HG03095 (cell line): Measurements from ENCODE around the gene KPTN.
"Not testable (repeated sequence)": the region's sequence is repeated elsewhere in the genome, so short reads cannot be mapped to it uniquely, and the experiment has no call there.

Experiments
- ATAC-seq: cut with Tn5 transposase; IDR thresholded peaks from one replicate; pipeline ENCODE4 v1.9.1; 2021; ENCODE audit warnings: moderate library complexity; ENCODE audit not compliant: unreplicated experiment

The KPTN gene

DNA sequence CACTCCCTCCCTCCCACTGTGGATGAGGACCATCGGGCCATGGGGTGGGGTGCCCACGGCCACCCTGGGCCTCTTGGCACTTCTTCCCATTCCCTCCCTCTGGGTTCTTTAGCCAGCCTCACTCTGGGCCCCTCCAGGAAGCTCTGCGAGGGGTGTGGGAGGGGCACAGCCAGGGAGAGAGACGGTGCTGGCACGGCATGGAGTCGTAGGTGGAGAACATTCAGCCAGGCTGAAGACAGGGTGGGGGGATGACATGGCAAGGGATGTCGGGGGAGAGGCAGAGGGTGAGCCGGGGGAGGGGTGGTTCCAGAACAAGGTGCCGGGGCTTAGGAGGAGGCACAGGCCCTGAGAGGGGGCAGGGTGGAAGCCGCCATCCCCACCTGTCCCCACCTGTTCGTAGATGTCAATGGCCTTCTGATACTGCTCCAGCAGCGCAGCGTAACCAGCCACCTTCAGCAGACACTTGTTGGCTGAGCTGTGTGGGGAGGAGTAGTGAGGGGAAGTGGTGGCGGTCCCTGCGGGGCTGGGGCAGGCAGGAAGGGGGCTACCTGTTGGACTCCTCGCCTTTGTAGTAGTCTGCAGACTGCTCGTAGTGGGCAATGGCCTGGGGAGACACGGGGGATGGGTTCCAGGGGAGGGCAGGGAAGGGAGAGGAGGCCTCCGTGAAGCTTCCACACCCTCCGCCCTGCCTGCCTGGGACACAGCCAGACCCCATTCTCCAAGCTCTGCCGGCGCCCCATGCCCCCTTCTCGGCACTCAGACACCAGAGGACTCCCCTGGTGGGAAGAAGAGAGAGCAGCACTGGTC lies 8.8 kb upstream of the KPTN start:
- ATAC-seq: no peak

- ATAC-seq: no peak
Observed at GRCh38 chr19:47492137-47492533, 8.1 kb upstream of the KPTN start.

GRCh38 chr19:47491358-47492136 lies 7.5 kb upstream of the KPTN start:
- no peak for ATAC-seq

DNA sequence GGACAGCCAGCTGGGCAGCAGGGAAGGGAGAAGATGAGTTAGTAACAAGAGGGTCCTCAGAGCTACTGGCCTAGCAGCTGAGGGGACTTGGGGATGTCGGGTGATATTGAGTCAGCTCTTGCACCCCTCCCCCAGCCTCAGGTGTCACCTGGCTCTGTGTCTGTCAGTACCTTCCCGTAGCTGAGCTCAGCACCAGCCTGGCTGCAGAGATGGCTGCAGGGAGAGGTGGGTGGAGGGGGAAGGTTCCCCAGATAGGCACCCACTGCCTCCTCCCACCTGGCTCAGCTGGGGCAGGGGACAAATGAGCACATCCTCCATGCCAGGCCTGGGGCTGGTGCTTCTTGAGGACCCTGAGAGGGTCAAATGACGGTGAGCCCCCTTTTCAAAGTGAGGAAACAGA lies 6.8 kb upstream of the KPTN start:
- ATAC-seq: no peak

GRCh38 chr19:47490031-47490430 lies 6.0 kb upstream of the KPTN start:
- no peak for ATAC-seq

DNA sequence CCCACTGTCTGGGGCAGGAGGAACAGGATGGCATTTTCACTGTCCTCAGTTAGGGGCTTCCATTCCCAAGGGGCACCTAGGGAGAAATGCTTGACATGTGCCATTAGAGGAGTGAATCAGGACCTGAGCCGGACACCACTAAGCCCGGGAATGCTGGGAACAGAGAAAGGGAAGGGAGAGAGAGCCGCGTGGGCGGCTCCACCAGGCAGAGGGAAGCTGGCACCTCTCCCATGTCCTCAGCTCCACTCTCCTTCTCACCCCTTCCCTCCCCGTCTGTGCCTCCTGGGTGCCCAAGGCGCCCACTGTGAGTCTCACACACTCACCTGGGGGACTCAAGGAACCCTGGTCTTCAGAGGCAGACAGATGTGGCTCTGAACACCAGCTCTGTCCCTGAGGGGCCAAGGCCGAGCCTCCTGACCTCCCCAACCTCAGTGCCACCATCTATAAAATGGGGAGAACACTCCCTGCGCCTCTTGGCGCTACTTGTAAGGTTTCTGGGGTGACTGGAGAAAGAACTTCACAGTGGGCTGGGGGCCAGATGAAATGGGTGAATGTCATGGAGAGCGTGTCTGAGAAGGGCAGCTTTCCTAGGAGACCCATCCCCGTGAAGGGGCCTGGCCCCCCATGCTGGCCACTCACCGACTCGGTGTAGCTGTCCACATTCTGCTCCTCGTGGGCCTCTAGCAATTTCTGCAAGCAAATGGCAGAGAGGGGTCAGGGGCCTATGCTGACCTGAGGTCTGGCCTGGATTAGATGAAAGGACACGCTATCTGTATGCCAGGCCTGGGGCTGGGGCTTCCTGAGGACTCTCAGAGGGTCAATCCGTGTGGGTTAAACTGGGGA lies 5.3 kb upstream of the KPTN start:
- no peak for ATAC-seq

DNA sequence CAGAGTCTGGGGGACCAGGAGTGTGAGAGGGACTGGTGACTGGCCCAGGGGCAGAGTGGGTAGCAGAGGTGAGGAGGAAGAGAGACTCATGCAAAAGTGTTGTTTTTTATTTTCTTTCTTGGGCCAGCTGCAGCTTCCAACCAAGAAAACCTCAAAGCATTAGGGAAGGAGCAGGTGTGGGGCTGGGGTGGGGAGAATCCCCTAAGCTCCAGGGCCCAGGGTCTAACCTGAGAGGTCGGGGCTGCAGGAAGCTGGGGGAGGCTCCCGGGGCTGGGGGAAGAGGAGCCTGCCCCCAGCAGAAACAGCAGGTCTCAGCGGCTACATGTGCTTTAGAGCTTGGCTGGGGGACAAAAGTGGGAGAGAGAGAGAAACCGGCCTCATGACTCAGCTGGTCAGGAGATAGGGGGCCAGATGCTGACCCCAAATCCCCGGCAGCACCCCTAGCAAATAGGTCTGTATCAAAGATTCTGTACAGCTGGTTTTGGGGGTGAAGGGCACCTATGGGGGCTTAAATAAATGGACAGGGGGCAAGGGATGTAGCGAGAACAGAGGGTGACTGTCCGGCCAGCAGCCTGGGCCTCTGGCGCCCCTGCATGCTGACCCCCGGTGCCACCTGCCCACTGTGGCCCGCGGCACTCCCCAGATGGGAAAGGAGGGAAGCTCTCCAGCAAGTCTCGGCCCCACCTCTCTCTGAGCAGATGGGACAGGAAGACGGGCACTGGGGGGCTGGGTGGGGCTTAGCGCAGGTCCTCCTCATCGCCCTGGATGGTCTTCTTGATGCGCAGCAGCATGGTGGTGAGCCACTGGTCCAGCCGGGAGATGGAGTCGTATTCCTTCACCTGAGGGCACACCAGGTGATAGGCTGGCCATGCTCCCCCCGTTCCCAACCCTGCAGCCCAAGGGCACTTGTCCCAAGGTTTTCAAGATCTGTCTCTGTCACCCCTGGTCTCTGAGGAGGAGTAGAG lies 3.8 kb upstream of the KPTN start:
- no peak for ATAC-seq

DNA sequence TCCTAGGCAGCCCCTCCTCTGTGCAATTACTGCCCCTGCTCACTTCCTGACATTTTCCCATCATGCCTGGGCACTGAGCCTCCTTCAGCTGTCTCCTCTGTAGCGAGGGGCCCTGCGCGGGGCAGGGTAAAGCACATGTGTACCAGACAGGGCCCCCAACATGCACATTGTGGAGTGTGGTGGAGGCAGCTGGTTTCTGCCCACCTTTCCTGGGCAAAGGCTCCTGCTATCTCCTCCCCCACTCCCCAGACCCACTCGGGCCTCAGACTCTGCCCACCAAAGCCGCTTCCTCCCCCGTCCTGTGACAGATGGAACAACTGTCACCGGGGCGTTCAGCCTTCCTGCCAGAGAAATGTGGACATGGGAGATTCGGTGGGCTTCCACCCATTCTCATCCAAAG lies 2.9 kb upstream of the KPTN start:
- no peak for ATAC-seq

DNA sequence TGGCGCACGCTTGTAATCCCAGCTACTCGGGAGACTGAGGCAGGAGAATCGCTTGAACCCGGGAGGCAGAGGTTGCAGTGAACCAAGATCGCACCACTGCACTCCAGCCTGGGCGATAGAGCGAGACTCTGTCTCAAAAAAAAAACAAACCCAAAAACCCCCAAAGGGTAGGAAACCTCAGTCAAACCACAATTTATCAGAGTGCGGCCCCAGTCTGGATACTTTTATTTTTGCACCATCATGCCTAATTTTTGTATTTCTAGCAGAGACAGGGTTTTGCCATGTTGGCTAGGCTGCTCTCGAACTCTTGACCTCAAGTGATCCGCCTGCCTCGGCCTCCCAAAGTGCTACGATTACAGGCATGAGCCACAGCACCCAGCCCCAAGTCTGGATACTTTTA lies 2.2 kb upstream of the KPTN start:
- not testable (repeated sequence) for ATAC-seq

GRCh38 chr19:47485210-47485609 lies 1.2 kb upstream of the KPTN start:
- ATAC-seq: no peak

- no peak for ATAC-seq
Observed at GRCh38 chr19:47483200-47483599, 819 bp downstream of the KPTN start.

GRCh38 chr19:47481460-47482052 lies 2.5 kb downstream of the KPTN start:
- ATAC-seq: no peak

- ATAC-seq: no peak
Observed at GRCh38 chr19:47480658-47481057, 3.4 kb downstream of the KPTN start.

- no peak for ATAC-seq
Observed at GRCh38 chr19:47479701-47480503, 4.1 kb downstream of the KPTN start.

GRCh38 chr19:47476438-47476972 lies 7.5 kb downstream of the KPTN start:
- no peak for ATAC-seq

DNA sequence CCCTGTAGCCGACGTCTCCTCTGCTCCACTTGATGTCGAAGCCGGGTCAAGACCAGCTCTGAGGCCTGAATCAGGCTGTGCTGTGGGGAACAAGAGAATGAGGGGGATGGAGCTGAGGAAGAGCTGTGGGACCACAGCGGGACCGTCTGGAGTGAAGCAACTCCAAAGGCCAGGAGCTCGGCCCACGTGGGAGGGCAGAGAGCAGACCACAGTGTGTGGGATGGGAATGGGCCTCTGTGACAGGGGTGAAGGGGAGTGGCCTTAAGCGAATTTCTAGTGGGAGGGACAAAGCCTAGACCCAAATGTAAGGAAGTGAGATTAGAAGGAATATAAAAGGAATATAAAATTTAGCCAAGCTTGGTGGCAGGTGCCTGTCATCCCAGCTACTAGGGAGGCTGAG lies 8.6 kb downstream of the KPTN start:
- ATAC-seq: no peak

- no peak for ATAC-seq
Observed at GRCh38 chr19:47473336-47473735, 10.7 kb downstream of the KPTN start.

DNA sequence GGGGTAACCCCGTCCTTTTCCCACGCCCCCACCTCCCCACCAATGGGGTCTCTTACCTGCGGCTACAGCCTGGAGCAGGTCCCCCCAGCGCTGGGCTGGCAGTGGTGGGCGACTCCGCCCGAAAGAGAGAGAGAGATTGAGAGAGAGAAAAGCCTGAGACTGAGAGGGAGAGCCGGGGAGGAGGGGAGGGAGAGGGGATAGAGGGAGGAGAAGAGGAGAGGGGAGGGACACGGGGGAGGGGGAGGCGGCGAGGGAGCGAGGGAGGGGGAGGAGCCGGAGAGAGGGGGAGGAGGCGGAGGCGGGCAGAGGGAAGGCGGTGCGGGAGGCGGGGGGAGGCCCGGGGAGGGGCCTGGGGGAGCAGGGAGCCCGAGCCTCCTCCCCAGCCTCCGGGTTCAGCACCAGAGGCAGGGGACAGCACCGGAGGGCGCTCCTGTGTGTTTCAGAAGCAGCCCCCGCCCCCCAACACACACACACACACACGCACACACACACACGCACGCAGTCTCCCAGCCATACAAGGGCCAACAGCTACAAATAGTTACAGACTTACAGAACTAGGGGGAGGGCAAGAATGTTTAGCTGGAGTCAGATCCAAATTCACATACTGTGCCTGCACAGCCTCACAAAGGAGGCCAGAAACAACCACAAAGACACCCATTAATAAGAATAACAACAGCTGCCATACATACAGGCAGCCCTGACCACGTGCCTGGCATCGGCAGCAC lies 12.1 kb downstream of the KPTN start, which contains the start of gene SLC8A2:
TSS of gene SLC8A2 (minus strand) at position 161 of the 725 bp plus-strand sequence. CDS start 5,490 bp downstream, outside the sequence.
- no peak for ATAC-seq
